Gastrocnemius medialis (tissue), 4 donors: Measurements from ENCODE around the gene MCM7. TPM values are rescaled to one million over a fixed set of nuclear protein-coding genes. Genes with fewer than 3 reads are reported as not detected.

ENCODE experiments used
- ATAC-seq, 2 donors: fragments of 150-250 bp; one replicate each; pipeline ENCODE4 v1.9.1; 2016
- DNase-seq, 2 donors: peaks; one replicate each; pipeline ENCODE4 v3.0.0-alpha.2; 2019
- H3K27ac ChIP-seq, 4 donors: fragments of 200-600 bp; sonication (generic); 1 replicate in 1 of 4; 2 replicates in 3 of 4; pipeline ENCODE4 v1.5.1; 2016 to 2018; ENCODE audit warnings: mild to moderate bottlenecking in 2 of 4, moderate library complexity in 1 of 4
- H3K27me3 ChIP-seq, 3 donors: fragments of 200-600 bp; sonication (generic) in 2 of 3; 1 replicate in 1 of 3; 2 replicates in 2 of 3; pipeline versions ENCODE4 v1.5.1 to v1.6.0; 2016 to 2019; ENCODE audit warnings: mild to moderate bottlenecking in 1 of 3, moderate library complexity in 1 of 3
- H3K36me3 ChIP-seq, 2 donors: fragments of 200-600 bp; sonication (generic) in 1 of 2; one replicate each; pipeline ENCODE4 v1.5.1; 2017 to 2018
- H3K4me1 ChIP-seq, 2 donors: fragments of 200-600 bp; sonication (generic) in 1 of 2; one replicate each; pipeline ENCODE4 v1.5.1; 2016 to 2017; ENCODE audit warnings: mild to moderate bottlenecking in 2 of 2
- H3K4me3 ChIP-seq, 4 donors: fragments of 200-600 bp; sonication (generic) in 3 of 4; 1 replicate in 1 of 4; 2 replicates in 3 of 4; pipeline ENCODE4 v1.5.1; 2016 to 2019; ENCODE audit warnings: mild to moderate bottlenecking in 2 of 4
- H3K9me3 ChIP-seq, 3 donors: fragments of 200-600 bp; sonication (generic) in 2 of 3; 1 replicate in 1 of 3; 2 replicates in 2 of 3; pipeline ENCODE4 v1.5.1; 2016 to 2019
- POLR2A ChIP-seq, 2 donors: fragments of 450-650 bp; IDR thresholded peaks; one replicate each; pipeline ENCODE4 v1.6.1; 2017; ENCODE audit warnings: antibody characterized with exemption in 2 of 2, mild to moderate bottlenecking in 2 of 2, moderate library complexity in 2 of 2
- in situ Hi-C, 4 donors: fragments of 200-750 bp; cut with MboI; loops; one replicate each; pipeline versions ENCODE4 v1.15.0 to v1.8.0; 2017; ENCODE audit warnings: low sequenced_read_pairs in 4 of 4
- intact Hi-C: fragments of 100-400 bp; cut with DNase I; formaldehyde crosslinking; loops from one replicate; pipeline ENCODE4 v1.15.1; 2023; ENCODE audit warnings: low total_unique reads
- total RNA-seq, 4 donors: library from RNA; depleted of rRNA; stranded (reverse); fragments of >200 nt; gene quantifications; one replicate each; pipeline versions ENCODE4 v1.1.0 to v1.2.3, GENCODE V29; 2016
- TF ChIP-seq, protein P1 (sequence below), 5 experiments: fragments of 450-650 bp in 3 of 5; fragments of 200-600 bp in 2 of 5; sonication (generic) in 2 of 5; IDR thresholded peaks in 4 of 5; conservative IDR thresholded peaks in 1 of 5; 1 replicate in 4 of 5; 2 replicates in 1 of 5; pipeline ENCODE4 v1.5.1; 2016 to 2019; ENCODE audit warnings: antibody characterized with exemption in 5 of 5, mild to moderate bottlenecking in 3 of 5, moderate library complexity in 3 of 5

MCM7 gene
- total RNA-seq, 4 donors from 2014 or later, result 23.9 to 45.7 (median 36.1) TPM

DNA sequence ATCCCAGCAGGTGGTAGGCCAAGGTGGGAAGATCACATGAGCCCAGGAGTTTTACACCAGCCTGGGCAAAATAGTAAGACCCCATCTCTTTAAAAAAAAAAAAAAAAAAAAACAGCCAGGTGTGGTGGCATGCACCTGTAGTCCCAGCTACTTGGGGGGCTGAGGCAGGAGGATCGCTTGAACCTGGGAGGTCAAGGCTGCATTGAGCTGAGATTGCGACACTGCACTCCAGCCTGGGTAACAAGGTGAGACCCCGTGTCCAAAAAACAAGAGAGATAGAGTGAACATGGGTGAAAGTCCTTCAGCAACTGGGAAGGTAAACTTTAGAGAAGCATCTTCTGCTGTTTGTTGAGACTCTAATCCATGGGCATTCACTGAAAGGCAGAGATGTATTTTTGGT lies 41.3 kb upstream of the MCM7 start:
- Histone ChIP-seq H3K9me3 (no peaks in the 10 kb centered on the region), H3K36me3 (no peaks in the 10 kb centered on the region), H3K27me3 (peaks cover 0 to 4% (median 3%) of the 10 kb centered on the region in 3 donors), H3K4me3 (no peak overlapping the region), H3K27ac (no peak overlapping the region), H3K4me1 (no peaks in the 10 kb centered on the region)
- in situ Hi-C loops, result loop anchor here in 1 of 4 donors (25.0 kb wide), 1 partner anchor 195 kb away; no protein-coding TSS in a partner anchor
- DNase-seq, result no peak
- no peak for ATAC-seq
- intact Hi-C loops, result no loop called here
- TF ChIP-seq POLR2A (IDR thresholded peaks at IDR 0.05), result no peak
- TF ChIP-seq, protein P1, sequence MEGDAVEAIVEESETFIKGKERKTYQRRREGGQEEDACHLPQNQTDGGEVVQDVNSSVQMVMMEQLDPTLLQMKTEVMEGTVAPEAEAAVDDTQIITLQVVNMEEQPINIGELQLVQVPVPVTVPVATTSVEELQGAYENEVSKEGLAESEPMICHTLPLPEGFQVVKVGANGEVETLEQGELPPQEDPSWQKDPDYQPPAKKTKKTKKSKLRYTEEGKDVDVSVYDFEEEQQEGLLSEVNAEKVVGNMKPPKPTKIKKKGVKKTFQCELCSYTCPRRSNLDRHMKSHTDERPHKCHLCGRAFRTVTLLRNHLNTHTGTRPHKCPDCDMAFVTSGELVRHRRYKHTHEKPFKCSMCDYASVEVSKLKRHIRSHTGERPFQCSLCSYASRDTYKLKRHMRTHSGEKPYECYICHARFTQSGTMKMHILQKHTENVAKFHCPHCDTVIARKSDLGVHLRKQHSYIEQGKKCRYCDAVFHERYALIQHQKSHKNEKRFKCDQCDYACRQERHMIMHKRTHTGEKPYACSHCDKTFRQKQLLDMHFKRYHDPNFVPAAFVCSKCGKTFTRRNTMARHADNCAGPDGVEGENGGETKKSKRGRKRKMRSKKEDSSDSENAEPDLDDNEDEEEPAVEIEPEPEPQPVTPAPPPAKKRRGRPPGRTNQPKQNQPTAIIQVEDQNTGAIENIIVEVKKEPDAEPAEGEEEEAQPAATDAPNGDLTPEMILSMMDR (IDR thresholded peaks at IDR 0.05 in 4 of 5, conservative IDR thresholded peaks at IDR 0.05 in 1 of 5), result no peak

- Histone ChIP-seq H3K9me3 (no peaks in the 10 kb centered on the region), H3K27me3 (peaks cover 0 to 4% (median 3%) of the 10 kb centered on the region in 3 donors), H3K36me3 (no peaks in the 10 kb centered on the region), H3K27ac (no peak overlapping the region), H3K4me1 (no peaks in the 10 kb centered on the region), H3K4me3 (no peak overlapping the region)
- ATAC-seq, result no peak
- in situ Hi-C loops, result loop anchor here in 1 of 4 donors (25.0 kb wide), 1 partner anchor 196 kb away; no protein-coding TSS in a partner anchor
- DNase-seq, result no peak
- TF ChIP-seq, protein P1 (IDR thresholded peaks at IDR 0.05 in 4 of 5, conservative IDR thresholded peaks at IDR 0.05 in 1 of 5), result no peak
- no peak for TF ChIP-seq POLR2A (IDR thresholded peaks at IDR 0.05)
- intact Hi-C loops, result no loop called here
Measured at GRCh38 chr7:100141555-100141949, 40.4 kb upstream of the MCM7 start.

DNA sequence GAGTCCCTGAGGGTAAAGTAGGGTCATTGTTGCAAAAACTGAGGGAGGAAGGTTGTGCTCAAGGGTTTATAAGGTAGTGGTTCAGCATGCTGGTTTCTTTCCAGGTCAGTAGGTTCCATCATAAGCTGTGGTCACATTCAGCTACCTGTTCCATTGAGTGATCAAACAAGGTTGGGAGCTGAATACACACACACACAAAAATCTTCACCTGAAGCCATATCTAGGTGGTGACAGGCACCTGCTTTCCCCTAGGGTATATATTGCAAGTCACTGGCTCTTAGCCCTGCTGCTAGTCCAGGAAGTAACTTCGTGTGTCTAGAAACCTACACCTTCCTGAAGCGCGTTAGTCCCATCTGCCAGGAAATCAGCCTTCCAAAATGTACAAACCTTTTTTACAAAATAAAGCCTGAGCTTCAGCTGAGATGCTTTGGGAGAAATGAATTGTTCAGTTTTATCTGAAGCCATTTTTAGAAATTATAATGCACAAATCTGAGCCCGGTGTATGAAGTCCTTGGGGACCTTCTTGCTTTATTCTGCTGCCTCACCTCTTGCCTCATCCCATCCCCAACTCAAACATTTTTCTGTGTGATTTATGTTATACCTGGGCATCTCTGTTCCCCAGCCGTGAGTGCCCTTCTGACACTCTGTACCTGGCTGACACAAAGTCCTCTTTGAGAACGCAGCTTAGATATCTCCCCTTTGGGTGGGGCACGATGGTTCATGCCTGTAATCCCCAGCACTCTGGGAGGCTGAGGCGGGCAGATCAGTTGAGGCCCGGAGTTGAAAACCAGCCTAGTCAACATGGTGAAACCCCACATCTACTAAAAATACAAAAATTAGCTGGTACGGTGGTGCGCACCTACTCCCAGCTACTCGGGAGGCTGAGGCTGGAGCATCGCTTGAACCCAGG lies 36.9 kb upstream of the MCM7 start:
- H3K27ac ChIP-seq, result no peak overlapping the region
- ATAC-seq (no peak), DNase-seq (no peak)
- in situ Hi-C loops, result loop anchor here in 2 of 4 donors (10.0 to 25.0 kb wide), 2 partner anchors 153 to 199 kb away; no protein-coding TSS in a partner anchor
- intact Hi-C loops, result no loop called here
- no peaks in the 10 kb centered on the region for H3K4me1 ChIP-seq
- H3K36me3 ChIP-seq, result no peaks in the 10 kb centered on the region
- TF ChIP-seq, protein P1 (IDR thresholded peaks at IDR 0.05 in 4 of 5, conservative IDR thresholded peaks at IDR 0.05 in 1 of 5), result no peak
- TF ChIP-seq POLR2A (IDR thresholded peaks at IDR 0.05), result no peak
- peaks cover 0 to 4% (median 3%) of the 10 kb centered on the region in 3 donors for H3K27me3 ChIP-seq
- no peak overlapping the region for H3K4me3 ChIP-seq
- no peaks in the 10 kb centered on the region for H3K9me3 ChIP-seq

DNA sequence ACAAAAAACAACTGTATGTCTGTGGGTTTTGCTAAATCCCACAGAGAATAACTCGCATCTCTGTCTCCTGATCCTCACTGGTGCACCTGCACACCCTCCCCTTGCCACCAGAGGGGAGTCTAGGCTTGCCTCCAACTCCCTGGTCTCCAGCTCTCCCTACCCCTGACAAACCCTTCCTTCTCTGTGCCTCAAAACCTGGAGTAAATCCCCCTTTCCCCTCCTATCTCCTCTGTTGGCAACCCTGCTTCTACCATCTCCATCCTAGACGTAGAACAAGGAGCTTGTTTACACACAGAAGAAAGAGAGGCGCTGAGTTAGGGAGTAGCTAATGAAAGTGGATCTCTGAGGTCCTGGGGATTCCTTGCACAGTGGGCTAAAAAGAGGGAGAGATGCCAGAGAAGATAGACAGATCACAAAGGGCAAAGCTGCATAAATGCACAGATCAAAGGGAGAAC lies 31.5 kb upstream of the MCM7 start:
- Histone ChIP-seq H3K27ac (no peak overlapping the region), H3K4me3 (no peak overlapping the region), H3K9me3 (no peaks in the 10 kb centered on the region), H3K36me3 (no peaks in the 10 kb centered on the region), H3K4me1 (peaks cover 0 to 7% of the 10 kb centered on the region in 2 donors), H3K27me3 (no peaks in the 10 kb centered on the region)
- DNase-seq (no peak), ATAC-seq (peak in 1 of 2 donors; percentile 53)
- TF ChIP-seq POLR2A (IDR thresholded peaks at IDR 0.05), result no peak
- TF ChIP-seq, protein P1 (IDR thresholded peaks at IDR 0.05 in 4 of 5, conservative IDR thresholded peaks at IDR 0.05 in 1 of 5), result peak; percentile 42 to 66 (median 57)
- intact Hi-C loops, result no loop called here
- in situ Hi-C loops, result loop anchor here in 2 of 4 donors (10.0 to 25.0 kb wide), 2 partner anchors 148 to 205 kb away; no protein-coding TSS in a partner anchor
